ENCODE data around the gene SLFN14.

SLFN14 gene

DNA sequence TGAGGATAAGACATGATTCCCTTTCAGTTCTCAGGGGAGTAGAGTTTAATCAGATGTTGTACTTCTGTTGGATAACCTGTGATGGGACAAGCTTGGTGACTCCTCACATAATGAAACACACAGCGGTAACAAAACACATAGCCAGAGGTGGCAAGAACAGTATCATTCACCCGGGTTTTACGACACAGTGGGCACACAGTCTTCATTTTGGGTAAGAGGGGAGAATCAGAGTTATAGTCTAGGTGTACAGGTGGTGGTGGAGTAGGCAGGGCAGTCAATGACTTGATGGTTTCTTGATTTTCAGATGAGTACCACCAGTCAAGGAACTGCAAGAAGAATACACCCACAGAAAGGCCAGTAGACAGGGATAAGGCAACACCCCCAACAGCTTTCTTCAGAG lies 15.1 kb upstream of the SLFN14 start:
- Histone ChIP-seq H3F3A (ENCODE audit: low read depth) (peaks cover 6% of the 10 kb centered on the region; the same call in 1 of the 2 replicates), H3K9me2 (replicated peaks; ENCODE audit: low read depth, low read length) (no peaks in the 10 kb centered on the region), H3K27me3 (ENCODE audit: insufficient read depth, low read length, poor library complexity, severe bottlenecking) (no peaks in the 10 kb centered on the region), H3K9me3 (ENCODE audit: insufficient read depth, low read depth, low read length) (no peaks in the 10 kb centered on the region), H3K4me3 (ENCODE audit: low read length, poor library complexity, severe bottlenecking) (no peak overlapping the region), H3K79me2 (ENCODE audit: insufficient read depth, low read length) (peaks cover 38% of the 10 kb centered on the region), H2AFZ (ENCODE audit: low read length) (no peak overlapping the region), H3K9ac (ENCODE audit: low read depth, low read length, poor library complexity, severe bottlenecking) (no peak overlapping the region), H3K4me1 (ENCODE audit: insufficient read depth, low read length, poor library complexity, severe bottlenecking) (peaks cover 25% of the 10 kb centered on the region), H3K4me2 (ENCODE audit: low read depth, low read length, poor library complexity, severe bottlenecking) (peak overlapping the region; percentile 25), H4K20me1 (ENCODE audit: insufficient read depth, low read length, poor library complexity, severe bottlenecking) (no peaks in the 10 kb centered on the region), H3K36me3 (ENCODE audit: insufficient read depth, low read length) (no peaks in the 10 kb centered on the region; the same call in 1 of the 2 replicates)
- TF ChIP-seq, protein P1, sequence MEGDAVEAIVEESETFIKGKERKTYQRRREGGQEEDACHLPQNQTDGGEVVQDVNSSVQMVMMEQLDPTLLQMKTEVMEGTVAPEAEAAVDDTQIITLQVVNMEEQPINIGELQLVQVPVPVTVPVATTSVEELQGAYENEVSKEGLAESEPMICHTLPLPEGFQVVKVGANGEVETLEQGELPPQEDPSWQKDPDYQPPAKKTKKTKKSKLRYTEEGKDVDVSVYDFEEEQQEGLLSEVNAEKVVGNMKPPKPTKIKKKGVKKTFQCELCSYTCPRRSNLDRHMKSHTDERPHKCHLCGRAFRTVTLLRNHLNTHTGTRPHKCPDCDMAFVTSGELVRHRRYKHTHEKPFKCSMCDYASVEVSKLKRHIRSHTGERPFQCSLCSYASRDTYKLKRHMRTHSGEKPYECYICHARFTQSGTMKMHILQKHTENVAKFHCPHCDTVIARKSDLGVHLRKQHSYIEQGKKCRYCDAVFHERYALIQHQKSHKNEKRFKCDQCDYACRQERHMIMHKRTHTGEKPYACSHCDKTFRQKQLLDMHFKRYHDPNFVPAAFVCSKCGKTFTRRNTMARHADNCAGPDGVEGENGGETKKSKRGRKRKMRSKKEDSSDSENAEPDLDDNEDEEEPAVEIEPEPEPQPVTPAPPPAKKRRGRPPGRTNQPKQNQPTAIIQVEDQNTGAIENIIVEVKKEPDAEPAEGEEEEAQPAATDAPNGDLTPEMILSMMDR (conservative IDR thresholded peaks at IDR 0.05; ENCODE audit: low read length) = no peak
- TF ChIP-seq EZH2phosphoT487 (IDR thresholded peaks at IDR 0.05; ENCODE audit: borderline replicate concordance) = no peak

DNA sequence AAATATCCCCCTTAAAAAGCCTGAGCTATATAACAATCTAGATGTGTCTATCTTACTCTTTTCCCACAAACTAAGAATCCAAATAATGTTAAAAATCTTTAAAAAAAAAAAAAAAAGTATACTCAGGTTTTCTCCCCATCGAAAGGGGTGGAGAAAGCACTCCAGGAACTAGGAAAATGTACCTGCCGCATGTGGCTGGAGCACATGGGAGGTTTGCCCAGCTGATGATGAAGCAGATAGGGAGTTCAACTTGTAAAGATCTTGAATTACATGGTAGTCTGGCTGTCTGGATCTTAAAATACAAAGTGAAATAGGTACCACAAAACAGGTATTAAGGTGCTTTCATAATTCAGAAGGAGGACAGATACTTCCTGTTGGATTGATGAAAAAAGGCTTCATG lies 8.8 kb upstream of the SLFN14 start:
- no peaks in the 10 kb centered on the region for H3K9me2 ChIP-seq (replicated peaks; ENCODE audit: low read depth, low read length)
- TF ChIP-seq EZH2phosphoT487 (IDR thresholded peaks at IDR 0.05; ENCODE audit: borderline replicate concordance) = no peak
- TF ChIP-seq, protein P1 (conservative IDR thresholded peaks at IDR 0.05; ENCODE audit: low read length) = no peak
- H3K79me2 ChIP-seq (ENCODE audit: insufficient read depth, low read length) = peaks cover 36% of the 10 kb centered on the region
- H3F3A ChIP-seq (ENCODE audit: low read depth) = no peaks in the 10 kb centered on the region
- H3K4me3 ChIP-seq (ENCODE audit: low read length, poor library complexity, severe bottlenecking) = peak overlapping the region; percentile 88
- peaks cover 12% of the 10 kb centered on the region for H4K20me1 ChIP-seq (ENCODE audit: insufficient read depth, low read length, poor library complexity, severe bottlenecking)
- H3K36me3 ChIP-seq (ENCODE audit: insufficient read depth, low read length) = no peaks in the 10 kb centered on the region; the same call in 1 of the 2 replicates
- H3K9me3 ChIP-seq (ENCODE audit: insufficient read depth, low read depth, low read length) = no peaks in the 10 kb centered on the region
- H3K4me1 ChIP-seq (ENCODE audit: insufficient read depth, low read length, poor library complexity, severe bottlenecking) = peaks cover 15% of the 10 kb centered on the region
- H3K4me2 ChIP-seq (ENCODE audit: low read depth, low read length, poor library complexity, severe bottlenecking) = peak overlapping the region; percentile 86
- no peak overlapping the region for H2AFZ ChIP-seq (ENCODE audit: low read length)
- no peaks in the 10 kb centered on the region for H3K27me3 ChIP-seq (ENCODE audit: insufficient read depth, low read length, poor library complexity, severe bottlenecking)
- peak overlapping the region; percentile 84 for H3K9ac ChIP-seq (ENCODE audit: low read depth, low read length, poor library complexity, severe bottlenecking)

DNA sequence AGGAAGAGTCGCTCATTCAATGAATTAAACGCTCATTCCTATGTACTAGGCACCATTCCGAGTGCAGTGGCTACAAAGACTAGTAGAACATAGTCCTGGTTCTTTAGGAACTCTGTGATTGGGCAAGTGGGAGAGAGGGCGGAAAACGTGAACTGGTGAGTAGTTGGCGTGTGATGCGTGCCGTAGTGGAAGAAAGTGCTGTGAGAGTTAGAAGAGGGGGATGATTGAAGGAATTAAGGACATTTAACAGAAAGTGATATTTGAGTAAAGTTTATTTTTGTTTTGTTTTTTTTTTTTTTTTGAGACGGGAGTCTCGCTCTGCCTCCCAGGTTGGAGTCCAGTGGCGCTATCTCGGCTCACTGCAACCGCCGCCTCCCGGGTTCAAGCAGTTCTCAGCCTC lies 7.9 kb upstream of the SLFN14 start:
- Histone ChIP-seq H3K9ac (ENCODE audit: low read depth, low read length, poor library complexity, severe bottlenecking) (peak overlapping the region; percentile 84), H3K27me3 (ENCODE audit: insufficient read depth, low read length, poor library complexity, severe bottlenecking) (no peaks in the 10 kb centered on the region), H3K9me2 (replicated peaks; ENCODE audit: low read depth, low read length) (no peaks in the 10 kb centered on the region), H3K4me1 (ENCODE audit: insufficient read depth, low read length, poor library complexity, severe bottlenecking) (peaks cover 15% of the 10 kb centered on the region), H3K4me3 (ENCODE audit: low read length, poor library complexity, severe bottlenecking) (peak overlapping the region; percentile 88), H3K79me2 (ENCODE audit: insufficient read depth, low read length) (peaks cover 36% of the 10 kb centered on the region), H3K36me3 (ENCODE audit: insufficient read depth, low read length) (no peaks in the 10 kb centered on the region), H4K20me1 (ENCODE audit: insufficient read depth, low read length, poor library complexity, severe bottlenecking) (peaks cover 12% of the 10 kb centered on the region), H3F3A (ENCODE audit: low read depth) (no peaks in the 10 kb centered on the region), H3K9me3 (ENCODE audit: insufficient read depth, low read depth, low read length) (no peaks in the 10 kb centered on the region), H3K4me2 (ENCODE audit: low read depth, low read length, poor library complexity, severe bottlenecking) (peak overlapping the region; percentile 86), H2AFZ (ENCODE audit: low read length) (no peak overlapping the region)
- TF ChIP-seq, protein P1 (conservative IDR thresholded peaks at IDR 0.05; ENCODE audit: low read length) = no peak
- no peak for TF ChIP-seq EZH2phosphoT487 (IDR thresholded peaks at IDR 0.05; ENCODE audit: borderline replicate concordance)

Data from Loucy (cell line).